Endodermal cell (in vitro differentiated cells): ENCODE measurements around the gene SND1. TPM values are rescaled to one million over a fixed set of nuclear protein-coding genes. Genes with fewer than 3 reads are reported as not detected.

Source experiments
- DNase-seq: peaks from one replicate; pipeline ENCODE4 v3.0.0-alpha.2; 2017
- H3K27ac ChIP-seq: 2 replicates; pipeline ENCODE4 v1.5.1; 2013; ENCODE audit warnings: mild to moderate bottlenecking, low read depth, low read length, moderate library complexity
- H3K27me3 ChIP-seq: 2 replicates; pipeline ENCODE4 v1.6.1; 2013; ENCODE audit warnings: mild to moderate bottlenecking, low read length, moderate library complexity; ENCODE audit not compliant: insufficient read depth, control insufficient read depth, poor library complexity, severe bottlenecking
- H3K36me3 ChIP-seq: 2 replicates; pipeline ENCODE4 v1.7.0; 2013; ENCODE audit warnings: mild to moderate bottlenecking, low read length, moderate library complexity; ENCODE audit not compliant: control insufficient read depth, insufficient read depth
- H3K4me1 ChIP-seq: one replicate; pipeline ENCODE4 v1.7.0; 2013; ENCODE audit warnings: low read length; ENCODE audit not compliant: control insufficient read depth, insufficient read depth
- H3K4me3 ChIP-seq: 2 replicates; pipeline ENCODE4 v1.5.1; 2013; ENCODE audit warnings: mild to moderate bottlenecking, low read length, moderate library complexity
- H3K9ac ChIP-seq: 2 replicates; pipeline ENCODE4 v1.6.1; 2013; ENCODE audit warnings: mild to moderate bottlenecking, low read length, moderate library complexity; ENCODE audit not compliant: poor library complexity, severe bottlenecking; ENCODE audit errors: extremely low read depth
- H3K9me3 ChIP-seq: 2 replicates; pipeline ENCODE4 v1.6.1; 2013; ENCODE audit warnings: mild to moderate bottlenecking, low read length, moderate library complexity; ENCODE audit not compliant: control insufficient read depth
- H3K27ac Mint-ChIP-seq: 2 replicates; pipeline ENCODE4 v1.8.0; 2020; ENCODE audit warnings: mixed read lengths
- H3K27me3 Mint-ChIP-seq: 2 replicates; pipeline ENCODE4 v1.8.0; 2021; ENCODE audit warnings: mild to moderate bottlenecking, mixed read lengths; ENCODE audit not compliant: insufficient read depth
- H3K36me3 Mint-ChIP-seq: 2 replicates; pipeline ENCODE4 v1.8.0; 2020; ENCODE audit warnings: low read depth, mixed read lengths
- H3K4me1 Mint-ChIP-seq: 2 replicates; pipeline ENCODE4 v1.8.0; 2020; ENCODE audit warnings: mixed read lengths
- H3K4me3 Mint-ChIP-seq: 2 replicates; pipeline ENCODE4 v1.8.0; 2020; ENCODE audit warnings: mild to moderate bottlenecking, moderate library complexity, mixed read lengths
- H3K9me3 Mint-ChIP-seq: 2 replicates; pipeline ENCODE4 v1.8.0; 2020; ENCODE audit warnings: mild to moderate bottlenecking, mixed read lengths
- CTCF ChIP-seq: fragments of 200-600 bp; sonication (generic); conservative IDR thresholded peaks from 2 replicates; pipeline ENCODE4 v1.5.0; 2021; ENCODE audit warnings: antibody characterized with exemption, mild to moderate bottlenecking
- WGBS, 2 experiments: methylation state at CpG; one replicate each; pipeline versions ENCODE4 v1.1.5 to v1.1.7; 2013; ENCODE audit warnings: missing lambda C conversion rate in 2 of 2, mixed read lengths in 1 of 2; ENCODE audit not compliant: insufficient coverage in 1 of 2, insufficient read length in 1 of 2; 5-methylcytosine and 5-hydroxymethylcytosine counted together
- total RNA-seq, 2 donors: library from RNA; stranded (reverse); fragmentation: NEBNext Ultra II Directional in 1 of 2; extraction: Animal tissue kit (Norgen Biotek cat#: 25700) in 1 of 2; gene quantifications; 2 replicates in 1 of 2; 3 replicates in 1 of 2; pipeline ENCODE4 v1.2.1, GENCODE V29; 2021

Gene SND1
- total RNA-seq, 2 donors from 2014 or later = 240 to 267 TPM

- no peak overlapping the region for H3K27ac ChIP-seq
- 93 to 100% methylated on average over 2 of the region's 2 CpGs for WGBS, 2 experiments
- peaks cover 37% of the 10 kb centered on the region for H3K4me1 Mint-ChIP-seq
- no peak overlapping the region for H3K4me3 Mint-ChIP-seq
- no peaks in the 10 kb centered on the region for H3K9me3 Mint-ChIP-seq
- no peak for DNase-seq
- peaks cover 7% of the 10 kb centered on the region for H3K4me1 ChIP-seq
- H3K4me3 ChIP-seq = no peak overlapping the region
- no peaks in the 10 kb centered on the region for H3K9me3 ChIP-seq
- peaks cover 56% of the 10 kb centered on the region for H3K36me3 ChIP-seq
- no peak for TF ChIP-seq CTCF
- H3K27me3 ChIP-seq = no peaks in the 10 kb centered on the region
- H3K27ac Mint-ChIP-seq = no peak overlapping the region
- H3K36me3 Mint-ChIP-seq = peaks cover 9% of the 10 kb centered on the region
- no peak overlapping the region for H3K9ac ChIP-seq
- no peaks in the 10 kb centered on the region for H3K27me3 Mint-ChIP-seq
Measured at GRCh38 chr7:127938588-127938987, 286.6 kb downstream of the SND1 start.

GRCh38 chr7:127940381-127941160 lies 288.6 kb downstream of the SND1 start:
- Mint-ChIP-seq H3K4me1 (peaks cover 24% of the 10 kb centered on the region), H3K27me3 (no peaks in the 10 kb centered on the region), H3K27ac (no peak overlapping the region), H3K9me3 (no peaks in the 10 kb centered on the region), H3K4me3 (no peak overlapping the region), H3K36me3 (peaks cover 22% of the 10 kb centered on the region)
- Histone ChIP-seq H3K4me1 (peaks cover 3% of the 10 kb centered on the region), H3K36me3 (peaks cover 63% of the 10 kb centered on the region), H3K9ac (no peak overlapping the region), H3K27ac (no peak overlapping the region), H3K9me3 (no peaks in the 10 kb centered on the region), H3K27me3 (no peaks in the 10 kb centered on the region), H3K4me3 (no peak overlapping the region)
- no peak for TF ChIP-seq CTCF
- no peak for DNase-seq
- WGBS, 2 experiments = 91 to 100% methylated on average over 3 to 5 of the region's 5 CpGs

GRCh38 chr7:127941476-127942210 lies 289.6 kb downstream of the SND1 start:
- H3K4me3 Mint-ChIP-seq = no peak overlapping the region
- no peak overlapping the region for H3K27ac Mint-ChIP-seq
- H3K4me1 Mint-ChIP-seq = peaks cover 23% of the 10 kb centered on the region
- WGBS, 2 experiments = 94 to 95% methylated on average over 4 to 8 of the region's 8 CpGs
- H3K27ac ChIP-seq = no peak overlapping the region
- H3K9me3 ChIP-seq = no peaks in the 10 kb centered on the region
- no peaks in the 10 kb centered on the region for H3K27me3 Mint-ChIP-seq
- TF ChIP-seq CTCF = no peak
- H3K36me3 ChIP-seq = peaks cover 72% of the 10 kb centered on the region
- peaks cover 2% of the 10 kb centered on the region for H3K4me1 ChIP-seq
- no peak overlapping the region for H3K9ac ChIP-seq
- DNase-seq = no peak
- no peak overlapping the region for H3K4me3 ChIP-seq
- H3K36me3 Mint-ChIP-seq = peaks cover 22% of the 10 kb centered on the region
- no peaks in the 10 kb centered on the region for H3K27me3 ChIP-seq
- no peaks in the 10 kb centered on the region for H3K9me3 Mint-ChIP-seq
